IMR-90 (cell line): ENCODE measurements around the gene SLC17A3. TPM values are rescaled to one million over a fixed set of nuclear protein-coding genes. Genes with fewer than 3 reads are reported as not detected.

ENCODE experiments used
- ATAC-seq: fragments of 200-7000 bp; cut with Tn5 transposase; 2 replicates; pipeline ENCODE4 v1.9.1; 2020; ENCODE audit warnings: low read depth, mild to moderate bottlenecking, moderate library complexity
- BruUV-seq: library from RNA; stranded (reverse); fragments of 400-500 nt; replicated peaks from 2 replicates; lab custom pipeline; 2021; lab: Mats Ljungman, UMichigan
- CTCF ChIA-PET: fragments of 300-600 bp; formaldehyde crosslinking; extraction: SDS; loops from one replicate; lab custom pipeline; 2021; ENCODE audit warnings: antibody characterized with exemption; lab: Yijun Ruan, JAX
- POLR2A ChIA-PET: fragments of 300-600 bp; sonication (Branson Sonifier 250); formaldehyde crosslinking; loops from one replicate; lab custom pipeline; 2022; ENCODE audit warnings: antibody characterized with exemption; ENCODE audit not compliant: unreplicated experiment; lab: Charles Lee
- DNase-seq: peaks from one replicate; pipeline ENCODE4 v3.0.0; 2013
- H2AFZ ChIP-seq: replicated peaks from 2 replicates; pipeline ENCODE3; 2013; ENCODE audit warnings: low read length, mild to moderate bottlenecking; ENCODE audit not compliant: poor library complexity
- H2AK5ac ChIP-seq: 2 replicates; pipeline ENCODE4 v1.6.1; 2013; ENCODE audit warnings: low read depth, low read length, inconsistent platforms
- H2AK9ac ChIP-seq: replicated peaks from 2 replicates; pipeline ENCODE3; 2013; ENCODE audit warnings: mild to moderate bottlenecking, low read depth, low read length, moderate library complexity; ENCODE audit not compliant: poor library complexity
- H2BK120ac ChIP-seq: 2 replicates; pipeline ENCODE4 v1.6.1; 2013; ENCODE audit warnings: low read depth, low read length, inconsistent platforms
- H2BK15ac ChIP-seq: 3 replicates; pipeline ENCODE4 v1.6.1; 2013; ENCODE audit warnings: low read depth, low read length, inconsistent platforms
- H2BK20ac ChIP-seq: 2 replicates; pipeline ENCODE4 v1.6.1; 2013; ENCODE audit warnings: low read depth, mild to moderate bottlenecking, inconsistent platforms, low read length, moderate library complexity
- H2BK5ac ChIP-seq: 2 replicates; pipeline ENCODE4 v1.6.1; 2013; ENCODE audit warnings: mild to moderate bottlenecking, low read depth, low read length, inconsistent platforms; ENCODE audit not compliant: poor library complexity, severe bottlenecking
- H3K14ac ChIP-seq: replicated peaks from 2 replicates; pipeline ENCODE4 v1.6.1; 2013; ENCODE audit warnings: low read depth, low read length, inconsistent platforms
- H3K18ac ChIP-seq: 2 replicates; pipeline ENCODE4 v1.6.1; 2013; ENCODE audit warnings: low read depth, low read length, control low read depth
- H3K23ac ChIP-seq: 2 replicates; pipeline ENCODE4 v1.6.1; 2013; ENCODE audit warnings: low read depth, low read length, inconsistent platforms
- H3K27ac ChIP-seq: 2 replicates; pipeline ENCODE4 v1.5.1; 2013; ENCODE audit warnings: mild to moderate bottlenecking, control low read depth, low read length; ENCODE audit not compliant: insufficient read depth
- H3K27me3 ChIP-seq: 2 replicates; pipeline ENCODE4 v1.6.1; 2013; ENCODE audit warnings: low read length; ENCODE audit not compliant: control insufficient read depth, insufficient read depth
- H3K36me3 ChIP-seq: 2 replicates; pipeline ENCODE4 v1.6.1; 2013; ENCODE audit warnings: low read length, mixed read lengths; ENCODE audit not compliant: control insufficient read depth, insufficient read depth
- H3K4ac ChIP-seq: 2 replicates; pipeline ENCODE4 v1.6.1; 2013; ENCODE audit warnings: low read depth, low read length, inconsistent platforms
- H3K4me1 ChIP-seq: 2 replicates; pipeline ENCODE4 v1.6.1; 2013; ENCODE audit warnings: low read length, mixed read lengths; ENCODE audit not compliant: control insufficient read depth, insufficient read depth
- H3K4me2 ChIP-seq: 2 replicates; pipeline ENCODE4 v1.6.1; 2013; ENCODE audit warnings: low read depth, mild to moderate bottlenecking, control low read depth, low read length, moderate library complexity
- H3K4me3 ChIP-seq: 2 replicates; pipeline ENCODE4 v1.5.1; 2013; ENCODE audit warnings: low read depth, mild to moderate bottlenecking, control low read depth, low read length, moderate library complexity; ENCODE audit not compliant: insufficient read depth
- H3K56ac ChIP-seq: 2 replicates; pipeline ENCODE4 v1.6.1; 2013; ENCODE audit warnings: low read length, inconsistent platforms; ENCODE audit not compliant: insufficient read depth; ENCODE audit errors: extremely low read depth
- H3K79me1 ChIP-seq, 2 experiments: 2 replicates each; pipeline ENCODE4 v1.6.1; 2013; ENCODE audit warnings: low read length in 2 of 2, inconsistent platforms in 1 of 2, low read depth in 1 of 2
- H3K9ac ChIP-seq: 2 replicates; pipeline ENCODE4 v1.6.1; 2013; ENCODE audit warnings: low read depth, low read length, control low read depth
- H3K9me1 ChIP-seq: 2 replicates; pipeline ENCODE4 v1.6.1; 2013; ENCODE audit warnings: low read length, inconsistent platforms; ENCODE audit not compliant: insufficient read depth
- H3K9me3 ChIP-seq: 2 replicates; pipeline ENCODE4 v1.6.1; 2013; ENCODE audit warnings: low read length; ENCODE audit not compliant: control insufficient read depth, insufficient read depth
- H4K20me1 ChIP-seq: 2 replicates; pipeline ENCODE4 v1.6.1; 2013; ENCODE audit warnings: low read length, inconsistent platforms; ENCODE audit not compliant: insufficient read depth
- H4K5ac ChIP-seq: 2 replicates; pipeline ENCODE4 v1.6.1; 2013; ENCODE audit warnings: mild to moderate bottlenecking, low read depth, low read length, control low read depth
- H4K8ac ChIP-seq, 2 experiments: 2 replicates each; pipeline ENCODE4 v1.6.1; 2013; ENCODE audit warnings: low read depth in 2 of 2, low read length in 2 of 2, control low read depth in 1 of 2, inconsistent platforms in 1 of 2
- H4K91ac ChIP-seq: 2 replicates; pipeline ENCODE4 v1.6.1; 2013; ENCODE audit warnings: low read depth, low read length, inconsistent platforms; ENCODE audit not compliant: insufficient read depth
- MAFK ChIP-seq: IDR thresholded peaks from 2 replicates; pipeline ENCODE4 v1.6.1; 2012; ENCODE audit warnings: low read depth, low read length, improper control_type of control experiment
- MAZ ChIP-seq: IDR thresholded peaks from 2 replicates; pipeline ENCODE4 v1.6.1; 2012; ENCODE audit warnings: low read depth, mild to moderate bottlenecking, low read length, improper control_type of control experiment, moderate library complexity, borderline replicate concordance
- RCOR1 ChIP-seq: IDR thresholded peaks from 2 replicates; pipeline ENCODE4 v1.6.1; 2012; ENCODE audit warnings: mild to moderate bottlenecking, low read length, improper control_type of control experiment; ENCODE audit not compliant: insufficient replicate concordance
- SMC3 ChIP-seq: fragments of 150-350 bp; IDR thresholded peaks from 2 replicates; pipeline ENCODE4 v1.6.1; 2016; ENCODE audit warnings: low read depth, mild to moderate bottlenecking, antibody characterized with exemption, low read length, moderate library complexity
- WGBS, 2 experiments: methylation state at CpG; one replicate each; pipeline versions ENCODE4 v1.1.5 to v1.1.7; 2013; ENCODE audit warnings: missing lambda C conversion rate in 2 of 2; ENCODE audit not compliant: insufficient read length in 1 of 2; ENCODE audit errors: extremely low coverage in 2 of 2; 5-methylcytosine and 5-hydroxymethylcytosine counted together
- dilution Hi-C: fragments of 300-500 bp; cut with HindIII; formaldehyde crosslinking; loops from one replicate; pipeline ENCODE4 v1.14.3; 2018; ENCODE audit warnings: low sequenced_read_pairs; ENCODE audit not compliant: unreplicated experiment
- in situ Hi-C: fragments of 300-500 bp; cut with MboI; formaldehyde crosslinking; loops from 3 replicates; pipeline ENCODE4 v1.14.3; 2019; ENCODE audit warnings: low sequenced_read_pairs, inconsistent platforms, mixed read lengths
- intact Hi-C: fragments of 100-400 bp; cut with micrococcal nuclease; formaldehyde crosslinking; loops from 2 replicates; pipeline ENCODE4 v1.10.0; 2022
- polyA plus RNA-seq, 3 experiments: library from polyadenylated mRNA; depleted of rRNA; stranded (reverse); fragments of >200 nt; gene quantifications; 2 replicates each; pipeline ENCODE4 v1.2.3, GENCODE V29; 2012; ENCODE audit warnings: low replicate concordance in 1 of 3
- total RNA-seq: library from RNA; depleted of rRNA; stranded (reverse); fragments of >200 nt; gene quantifications from 2 replicates; pipeline ENCODE4 v1.2.3, GENCODE V29; 2012
- TF ChIP-seq, protein P1 (sequence below): fragments of 150-350 bp; IDR thresholded peaks from 2 replicates; pipeline ENCODE4 v1.6.1; 2017; ENCODE audit warnings: mild to moderate bottlenecking, antibody characterized with exemption, low read length, low read depth
- TF ChIP-seq, protein P2 (sequence below): fragments of 150-350 bp; IDR thresholded peaks from 2 replicates; pipeline ENCODE4 v1.6.1; 2016; ENCODE audit warnings: low read depth, mild to moderate bottlenecking, low read length, moderate library complexity, borderline replicate concordance

The SLC17A3 gene
- total and polyA plus RNA-seq, 2 of the 4 experiments (the other 2 are of a cell fraction): not detected

DNA sequence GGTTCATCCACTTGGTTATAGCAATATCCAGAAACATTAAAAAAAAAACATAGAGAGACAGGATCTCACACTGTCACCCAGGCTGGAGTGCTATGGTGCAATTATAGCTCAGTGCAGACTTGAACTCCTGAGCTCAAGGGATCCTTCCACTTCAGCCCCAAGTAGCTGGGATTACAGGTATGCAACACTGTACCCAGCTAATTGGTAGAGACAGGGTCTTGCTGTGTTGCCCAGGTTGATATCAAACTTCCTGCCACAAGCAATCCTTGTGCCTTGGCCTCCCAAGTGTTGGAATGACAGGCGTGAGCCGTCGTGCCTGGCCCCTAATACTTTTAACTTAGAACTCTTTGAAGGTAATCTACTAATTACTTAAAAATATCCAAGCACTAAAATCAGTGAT lies 41.4 kb downstream of the SLC17A3 start:
- Histone ChIP-seq H2BK20ac (no peak overlapping the region), H3K27me3 (no peaks in the 10 kb centered on the region), H3K56ac (no peak overlapping the region), H4K20me1 (no peaks in the 10 kb centered on the region), H3K4me2 (no peak overlapping the region), H3K14ac (no peak overlapping the region), H2BK120ac (no peak overlapping the region), H3K9me3 (no peaks in the 10 kb centered on the region), H3K9ac (no peak overlapping the region), H2AK5ac (no peak overlapping the region), H2BK5ac (no peak overlapping the region), H3K27ac (no peak overlapping the region), H2BK15ac (no peak overlapping the region), H4K8ac (no peak overlapping the region), H3K9me1 (no peaks in the 10 kb centered on the region), H3K36me3 (no peaks in the 10 kb centered on the region), H2AFZ (no peak overlapping the region), H3K4ac (no peak overlapping the region), H3K18ac (no peak overlapping the region), H2AK9ac (no peak overlapping the region), H4K91ac (no peak overlapping the region), H3K4me1 (no peaks in the 10 kb centered on the region), H3K4me3 (no peak overlapping the region), H4K5ac (no peak overlapping the region), H3K79me1 (no peaks in the 10 kb centered on the region), H3K23ac (no peak overlapping the region)
- no peak for TF ChIP-seq MAFK
- no peak for TF ChIP-seq MAZ
- TF ChIP-seq, protein P1, sequence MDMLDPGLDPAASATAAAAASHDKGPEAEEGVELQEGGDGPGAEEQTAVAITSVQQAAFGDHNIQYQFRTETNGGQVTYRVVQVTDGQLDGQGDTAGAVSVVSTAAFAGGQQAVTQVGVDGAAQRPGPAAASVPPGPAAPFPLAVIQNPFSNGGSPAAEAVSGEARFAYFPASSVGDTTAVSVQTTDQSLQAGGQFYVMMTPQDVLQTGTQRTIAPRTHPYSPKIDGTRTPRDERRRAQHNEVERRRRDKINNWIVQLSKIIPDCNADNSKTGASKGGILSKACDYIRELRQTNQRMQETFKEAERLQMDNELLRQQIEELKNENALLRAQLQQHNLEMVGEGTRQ: no peak
- TF ChIP-seq, protein P2, sequence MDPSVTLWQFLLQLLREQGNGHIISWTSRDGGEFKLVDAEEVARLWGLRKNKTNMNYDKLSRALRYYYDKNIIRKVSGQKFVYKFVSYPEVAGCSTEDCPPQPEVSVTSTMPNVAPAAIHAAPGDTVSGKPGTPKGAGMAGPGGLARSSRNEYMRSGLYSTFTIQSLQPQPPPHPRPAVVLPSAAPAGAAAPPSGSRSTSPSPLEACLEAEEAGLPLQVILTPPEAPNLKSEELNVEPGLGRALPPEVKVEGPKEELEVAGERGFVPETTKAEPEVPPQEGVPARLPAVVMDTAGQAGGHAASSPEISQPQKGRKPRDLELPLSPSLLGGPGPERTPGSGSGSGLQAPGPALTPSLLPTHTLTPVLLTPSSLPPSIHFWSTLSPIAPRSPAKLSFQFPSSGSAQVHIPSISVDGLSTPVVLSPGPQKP: no peak
- TF ChIP-seq RCOR1: no peak
- TF ChIP-seq SMC3: no peak
- in situ Hi-C loops (no loop called here), intact Hi-C loops (no loop called here), dilution Hi-C loops (no loop called here)
- no TSS peak for BruUV-seq
- ChIA-PET CTCF (no interaction called here), POLR2A (no interaction called here)
- no peak for DNase-seq
- WGBS, 2 experiments: no CpG with 5 or more reads among the region's 3 CpGs
- no peak for ATAC-seq
